Astrocyte of the spinal cord (primary cell): ENCODE results near the gene S100A13.

ENCODE experiments used
- DNase-seq: peaks from one replicate; pipeline ENCODE4 v3.0.0; 2011; ENCODE audit warnings: low read depth, low spot score
- H3K4me3 ChIP-seq: 2 replicates; pipeline ENCODE4 v1.5.1; 2011; ENCODE audit warnings: low read depth, mild to moderate bottlenecking, low read length, moderate library complexity
- in situ Hi-C: cut with HindIII; loops from 2 replicates; pipeline ENCODE4 v1.10.0; 2017; ENCODE audit warnings: low sequenced_read_pairs
- TF ChIP-seq, protein P1 (sequence below): IDR thresholded peaks from 2 replicates; pipeline ENCODE4 v1.5.1; 2012; ENCODE audit warnings: low read depth, mild to moderate bottlenecking, low read length, inconsistent platforms

The S100A13 gene

DNA sequence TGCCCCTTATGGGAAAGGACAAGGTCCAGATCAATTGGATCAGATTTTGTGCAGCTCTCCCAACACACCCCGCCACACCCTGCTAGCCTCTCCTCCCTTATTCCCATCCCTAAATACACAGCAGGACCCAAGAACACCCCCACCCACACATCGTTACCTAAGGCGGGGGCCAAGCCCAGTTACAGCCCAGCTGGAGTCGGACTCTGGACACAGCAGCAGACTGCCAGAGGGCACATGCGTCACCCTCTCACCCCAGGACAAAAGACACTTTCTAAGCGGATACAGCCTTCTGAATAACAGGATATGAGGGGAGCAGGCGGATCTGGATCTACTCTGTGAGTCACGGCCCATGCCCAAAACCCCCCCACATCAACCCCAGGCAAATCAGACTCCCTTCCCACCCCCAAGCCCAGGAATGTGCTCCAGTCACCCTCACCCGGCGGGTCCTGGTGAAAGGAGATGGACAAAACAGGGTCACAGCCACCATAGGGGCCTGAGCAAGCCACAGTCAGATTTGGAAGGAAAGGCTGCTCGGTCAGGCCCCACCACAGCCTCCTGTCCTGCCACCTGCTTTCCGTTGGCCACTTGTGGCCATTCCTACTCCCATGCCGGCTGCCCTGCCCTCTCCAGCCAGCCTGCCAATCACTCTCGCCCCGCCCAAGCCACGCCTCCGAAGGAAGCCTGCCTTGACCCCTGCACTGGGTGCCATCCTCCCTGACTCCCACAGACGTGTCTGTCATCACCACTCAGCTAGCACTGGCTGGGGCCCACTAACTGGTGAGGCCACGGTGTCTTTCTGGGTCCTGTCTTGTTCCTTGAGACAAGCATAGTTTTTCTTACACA lies 18.3 kb downstream of the S100A13 start:
- peak overlapping the region; percentile 37 for H3K4me3 ChIP-seq
- in situ Hi-C loops = no loop called here
- DNase-seq = peak; percentile 94
- TF ChIP-seq, protein P1, sequence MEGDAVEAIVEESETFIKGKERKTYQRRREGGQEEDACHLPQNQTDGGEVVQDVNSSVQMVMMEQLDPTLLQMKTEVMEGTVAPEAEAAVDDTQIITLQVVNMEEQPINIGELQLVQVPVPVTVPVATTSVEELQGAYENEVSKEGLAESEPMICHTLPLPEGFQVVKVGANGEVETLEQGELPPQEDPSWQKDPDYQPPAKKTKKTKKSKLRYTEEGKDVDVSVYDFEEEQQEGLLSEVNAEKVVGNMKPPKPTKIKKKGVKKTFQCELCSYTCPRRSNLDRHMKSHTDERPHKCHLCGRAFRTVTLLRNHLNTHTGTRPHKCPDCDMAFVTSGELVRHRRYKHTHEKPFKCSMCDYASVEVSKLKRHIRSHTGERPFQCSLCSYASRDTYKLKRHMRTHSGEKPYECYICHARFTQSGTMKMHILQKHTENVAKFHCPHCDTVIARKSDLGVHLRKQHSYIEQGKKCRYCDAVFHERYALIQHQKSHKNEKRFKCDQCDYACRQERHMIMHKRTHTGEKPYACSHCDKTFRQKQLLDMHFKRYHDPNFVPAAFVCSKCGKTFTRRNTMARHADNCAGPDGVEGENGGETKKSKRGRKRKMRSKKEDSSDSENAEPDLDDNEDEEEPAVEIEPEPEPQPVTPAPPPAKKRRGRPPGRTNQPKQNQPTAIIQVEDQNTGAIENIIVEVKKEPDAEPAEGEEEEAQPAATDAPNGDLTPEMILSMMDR = no peak

DNA sequence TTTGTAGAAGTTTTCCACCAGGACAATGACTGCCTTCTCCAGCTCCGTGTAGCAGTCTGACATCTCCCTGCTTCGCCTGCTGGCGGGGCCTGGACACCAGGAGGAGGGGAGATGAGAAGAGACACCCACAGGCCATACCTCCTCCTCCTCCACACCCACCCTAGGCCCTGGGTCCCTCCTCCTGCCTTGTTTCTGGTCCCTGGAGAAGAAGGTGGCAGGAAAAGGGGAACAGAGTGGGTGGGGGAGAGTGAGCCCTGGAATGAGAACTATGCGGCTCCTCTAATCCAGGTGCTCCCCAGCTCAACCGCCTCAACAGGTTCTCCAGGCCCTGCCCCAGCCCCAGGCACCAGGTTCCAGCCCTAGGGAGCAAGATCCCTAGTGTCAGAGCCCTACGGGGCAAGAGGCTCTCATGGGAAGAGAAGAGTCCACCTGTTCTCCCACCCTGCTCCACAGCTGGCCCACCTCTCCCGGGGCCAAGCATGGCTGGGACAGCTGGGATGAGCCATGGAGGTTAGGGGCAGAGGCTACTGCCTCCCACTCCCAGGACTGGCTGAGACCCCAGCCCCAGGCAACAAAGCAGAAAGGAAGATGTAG lies 19.1 kb downstream of the S100A13 start:
- no peak for DNase-seq
- peak overlapping the region; percentile 37 for H3K4me3 ChIP-seq
- in situ Hi-C loops = no loop called here
- TF ChIP-seq, protein P1 = no peak

DNA sequence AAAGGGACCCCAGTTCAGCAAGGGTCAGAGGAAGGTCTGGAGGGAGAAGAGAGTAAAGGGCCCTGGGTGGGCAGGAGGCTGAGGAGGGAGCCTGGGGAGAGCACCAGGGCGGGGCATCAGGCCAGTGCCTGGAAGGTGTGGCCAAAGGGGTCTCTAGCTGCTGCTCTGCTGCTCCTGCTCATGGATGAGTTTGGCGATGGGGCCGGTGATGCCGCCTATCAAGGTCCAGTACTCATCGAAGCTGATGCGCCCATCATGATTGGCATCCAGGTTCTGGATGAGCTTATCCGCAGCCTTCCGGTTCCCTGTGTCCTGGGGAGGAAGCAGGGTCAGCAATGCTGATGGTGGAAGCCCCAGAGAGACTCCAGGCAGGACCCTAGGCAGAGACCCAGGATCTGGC lies 19.9 kb downstream of the S100A13 start:
- H3K4me3 ChIP-seq = no peak overlapping the region
- TF ChIP-seq, protein P1 = no peak
- no peak for DNase-seq
- in situ Hi-C loops = no loop called here

DNA sequence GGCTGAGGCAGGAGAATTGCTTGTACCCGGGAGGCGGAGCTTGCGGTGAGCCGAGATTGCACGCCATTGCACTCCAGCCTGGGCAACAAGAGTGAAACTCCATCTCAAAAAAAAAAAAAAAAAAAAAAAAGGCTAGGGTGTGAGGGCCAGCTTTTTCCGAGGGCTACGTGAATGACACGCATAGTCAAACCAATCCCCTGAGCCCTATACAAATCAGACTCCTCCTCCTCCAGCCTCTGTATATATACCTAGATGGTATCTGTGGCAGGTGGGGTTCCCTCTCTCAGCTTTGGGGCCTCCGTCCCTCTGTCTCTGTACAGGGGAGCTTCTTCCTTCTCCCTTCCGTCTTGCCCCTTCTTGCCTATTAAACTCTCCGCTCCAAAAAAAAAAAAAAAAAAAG lies 21.1 kb downstream of the S100A13 start:
- TF ChIP-seq, protein P1 = no peak
- no peak overlapping the region for H3K4me3 ChIP-seq
- DNase-seq = no peak
- in situ Hi-C loops = no loop called here

DNA sequence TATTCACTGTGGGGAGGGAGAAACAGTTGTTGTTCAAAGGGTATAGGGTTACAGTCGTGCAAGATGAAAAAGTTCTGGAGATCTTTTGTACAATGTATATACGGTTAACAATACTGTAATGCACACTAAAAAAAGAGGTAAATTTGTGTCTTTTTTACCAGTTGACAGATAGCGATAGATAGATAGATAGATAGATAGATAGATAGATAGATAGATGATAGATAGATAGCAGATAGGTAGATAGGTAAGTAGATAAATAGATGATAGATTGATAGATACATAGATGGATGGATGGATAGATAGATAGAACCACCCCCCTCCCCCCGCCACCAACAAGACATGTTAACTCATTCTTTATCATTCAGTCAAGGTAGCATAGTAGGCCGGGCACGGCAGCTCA lies 24.6 kb downstream of the S100A13 start:
- in situ Hi-C loops = no loop called here
- no peak overlapping the region for H3K4me3 ChIP-seq
- DNase-seq = no peak
- TF ChIP-seq, protein P1 = no peak

DNA sequence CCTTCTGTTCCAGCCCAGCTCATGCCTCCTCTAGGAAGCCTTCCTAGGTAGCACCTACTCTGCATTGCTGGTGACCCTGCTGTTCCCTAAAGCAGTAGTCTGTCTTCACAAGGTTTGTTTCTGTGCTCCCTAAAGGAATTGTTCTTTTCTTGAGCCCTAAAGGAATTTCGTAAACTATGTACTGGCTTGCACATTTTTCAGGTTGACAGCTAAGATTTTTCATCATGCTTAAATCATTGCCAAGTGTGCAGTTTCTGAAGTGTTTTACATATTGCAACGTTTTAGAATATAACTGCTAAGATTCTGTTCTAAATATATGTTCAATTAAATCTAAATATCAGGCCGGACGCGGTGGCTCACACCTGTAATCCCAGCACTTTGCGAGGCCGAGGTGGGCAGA lies 27.5 kb downstream of the S100A13 start:
- DNase-seq = no peak
- no peak overlapping the region for H3K4me3 ChIP-seq
- in situ Hi-C loops = no loop called here
- TF ChIP-seq, protein P1 = no peak
